A204.1 (cell line): ENCODE data around the gene TUSC2.
A peak's percentile ranks its signal among the peaks of the same experiment; 100 is the strongest.

Experiments
- FAIRE-seq: peaks from 2 replicates; lab custom pipeline; 2012; peaks lifted over from hg19 to GRCh38; lab: Jason Lieb, UNC

TUSC2 gene

DNA sequence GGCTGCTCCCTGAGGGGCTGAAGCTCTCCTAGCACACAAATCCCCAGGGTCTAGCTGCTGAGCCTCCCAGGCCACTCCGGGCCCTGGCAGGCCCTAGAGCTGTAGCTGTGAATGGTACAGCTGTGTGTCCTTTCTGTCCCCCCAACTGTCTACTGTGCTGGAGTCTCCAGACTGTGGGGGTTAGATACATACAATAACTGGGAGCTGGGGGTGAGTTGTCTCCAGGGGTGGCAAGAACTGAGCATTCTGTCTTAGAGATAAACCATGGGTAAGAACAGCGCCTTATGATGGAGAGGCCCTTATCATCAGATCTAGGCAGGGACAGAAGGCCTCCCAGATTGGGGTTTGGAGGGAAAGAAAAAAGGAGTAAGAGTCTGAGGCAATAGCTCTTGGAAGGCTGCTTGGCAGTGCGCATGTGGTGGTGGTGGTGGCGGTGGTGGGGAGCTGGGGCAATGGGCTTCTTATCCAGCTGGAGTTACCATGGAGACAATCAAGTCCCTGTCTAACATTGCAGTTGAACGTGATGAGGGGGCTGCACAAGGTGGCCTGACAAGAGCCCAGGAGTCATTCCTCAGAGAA lies 26.3 kb upstream of the TUSC2 start:
- FAIRE-seq = no peak

DNA sequence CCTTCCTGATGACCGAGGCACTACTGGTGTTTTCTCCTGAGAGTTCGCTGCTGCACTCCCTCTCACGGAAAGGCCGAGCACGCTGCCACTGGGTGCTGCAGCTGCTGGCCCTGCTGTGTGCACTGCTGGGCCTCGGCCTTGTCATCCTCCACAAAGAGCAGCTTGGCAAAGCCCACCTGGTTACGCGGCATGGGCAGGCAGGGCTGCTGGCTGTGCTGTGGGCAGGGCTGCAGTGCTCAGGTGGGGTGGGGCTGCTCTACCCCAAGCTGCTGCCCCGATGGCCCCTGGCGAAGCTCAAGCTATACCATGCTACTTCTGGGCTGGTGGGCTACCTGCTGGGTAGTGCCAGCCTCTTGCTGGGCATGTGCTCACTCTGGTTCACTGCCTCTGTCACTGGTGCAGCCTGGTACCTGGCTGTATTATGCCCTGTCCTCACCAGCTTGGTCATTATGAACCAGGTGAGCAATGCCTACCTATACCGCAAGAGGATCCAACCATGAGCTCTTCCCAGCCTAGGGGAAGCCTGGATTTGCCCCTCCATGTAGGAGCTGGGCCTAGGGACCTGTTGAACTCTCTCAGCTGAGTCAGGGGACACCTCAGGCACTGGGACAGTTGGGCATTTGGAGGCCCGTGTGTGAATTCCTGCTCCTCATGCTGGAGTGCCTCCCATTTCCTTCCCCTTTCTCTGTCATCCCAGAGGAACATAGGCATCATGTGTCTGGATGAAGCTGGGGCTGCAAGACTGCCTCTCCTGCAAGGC lies 25.4 kb upstream of the TUSC2 start:
- FAIRE-seq = no peak

DNA sequence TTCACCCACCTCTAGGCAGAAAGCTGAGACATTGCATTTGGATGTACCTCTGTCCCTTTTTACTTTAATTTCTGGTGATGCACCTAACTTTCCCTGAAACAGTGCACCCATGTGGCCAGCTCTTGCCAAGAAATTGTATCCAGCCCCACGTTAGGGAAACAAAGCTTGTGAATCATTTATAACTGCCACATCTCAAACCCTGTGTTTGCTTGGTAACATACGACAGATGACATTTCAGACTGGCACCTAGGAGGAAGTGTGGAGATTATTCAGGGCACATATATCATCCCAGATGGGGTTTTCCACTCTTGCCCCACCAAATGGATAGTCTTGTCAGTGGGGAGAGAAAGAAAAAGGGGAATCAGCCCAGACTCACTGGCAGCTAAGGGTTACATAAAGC lies 24.8 kb upstream of the TUSC2 start:
- FAIRE-seq = no peak

DNA sequence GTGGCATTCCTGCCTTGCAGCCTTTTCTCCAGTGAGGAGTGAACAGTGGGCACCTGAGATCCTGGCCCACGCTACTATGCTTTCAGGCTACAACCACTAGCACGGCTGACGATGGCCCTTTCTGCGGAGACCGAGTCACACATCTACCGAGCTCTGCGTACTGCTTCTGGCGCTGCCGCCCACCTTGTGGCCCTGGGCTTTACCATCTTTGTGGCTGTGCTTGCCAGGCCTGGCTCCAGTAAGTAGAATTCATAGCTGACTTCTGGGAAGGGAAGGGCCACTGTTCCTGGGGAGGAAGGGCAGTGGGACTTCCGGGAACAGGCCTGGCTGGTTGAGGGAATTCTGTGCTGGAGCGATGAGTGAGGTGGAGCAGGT lies 23.3 kb upstream of the TUSC2 start:
- FAIRE-seq = no peak

DNA sequence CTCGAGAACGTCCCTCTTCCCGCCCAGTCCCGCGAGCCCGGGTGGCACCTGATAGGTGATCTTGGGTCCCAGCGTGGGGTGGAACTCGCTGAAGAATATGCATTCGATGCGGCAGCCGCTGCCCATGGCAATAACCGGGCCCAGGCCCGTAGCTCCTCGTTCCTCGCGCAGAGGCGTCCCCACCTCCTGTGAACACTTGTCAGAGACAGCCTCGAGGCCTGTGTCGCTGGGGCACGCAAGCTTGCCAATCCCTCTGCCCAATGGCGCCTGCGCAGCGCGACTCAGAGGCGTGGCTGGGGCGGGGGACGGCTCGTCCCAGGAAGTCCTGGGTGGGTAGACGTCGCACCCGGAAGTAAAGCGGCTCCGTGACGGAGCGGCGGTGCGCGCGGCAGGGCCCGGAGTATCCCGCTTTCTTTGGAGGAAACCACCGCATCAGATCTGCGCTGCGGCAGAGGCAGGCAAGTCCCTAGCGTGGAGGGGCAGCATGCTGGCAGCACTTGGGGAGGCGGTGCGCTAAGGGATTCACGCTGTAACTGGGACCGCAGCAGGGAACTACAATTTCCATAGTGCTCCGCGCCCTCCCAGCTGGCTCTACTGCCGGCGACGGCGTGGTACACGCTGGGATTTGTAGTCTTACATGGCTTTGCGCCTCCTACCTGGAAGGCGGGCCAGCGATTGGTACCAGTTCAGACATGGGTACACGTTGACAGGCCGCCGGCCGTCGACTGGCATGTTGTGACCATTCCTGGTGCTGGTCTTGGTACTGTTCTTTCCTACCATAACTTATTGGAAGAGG lies 22.7 kb upstream of the TUSC2 start, which contains the start of the genes CYB561D2 and NPRL2:
Gene CYB561D2 (plus strand): TSS at position 336 of the 796 bp plus-strand sequence. CDS start 572 bp downstream, outside the sequence.
Gene NPRL2 (minus strand): TSS at position 249 of the 796 bp plus-strand sequence. CDS start 123 bp downstream, at position 126.
- FAIRE-seq = peak; percentile 21

DNA sequence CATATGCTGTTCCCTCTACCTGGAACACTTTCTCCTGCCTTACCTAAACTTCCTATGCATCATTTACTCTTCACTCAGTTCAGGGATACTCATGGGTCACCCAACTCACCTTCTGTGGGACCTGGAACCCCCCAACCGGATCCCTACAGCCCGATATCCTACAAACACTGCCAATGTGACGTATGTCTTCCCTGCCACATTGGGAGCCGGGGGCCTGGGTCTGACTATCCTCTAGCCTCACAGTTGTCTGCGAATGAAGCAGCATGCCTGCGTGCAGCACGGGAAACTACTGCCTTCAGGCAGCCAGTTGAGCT lies 22.1 kb upstream of the TUSC2 start:
- FAIRE-seq = no peak

DNA sequence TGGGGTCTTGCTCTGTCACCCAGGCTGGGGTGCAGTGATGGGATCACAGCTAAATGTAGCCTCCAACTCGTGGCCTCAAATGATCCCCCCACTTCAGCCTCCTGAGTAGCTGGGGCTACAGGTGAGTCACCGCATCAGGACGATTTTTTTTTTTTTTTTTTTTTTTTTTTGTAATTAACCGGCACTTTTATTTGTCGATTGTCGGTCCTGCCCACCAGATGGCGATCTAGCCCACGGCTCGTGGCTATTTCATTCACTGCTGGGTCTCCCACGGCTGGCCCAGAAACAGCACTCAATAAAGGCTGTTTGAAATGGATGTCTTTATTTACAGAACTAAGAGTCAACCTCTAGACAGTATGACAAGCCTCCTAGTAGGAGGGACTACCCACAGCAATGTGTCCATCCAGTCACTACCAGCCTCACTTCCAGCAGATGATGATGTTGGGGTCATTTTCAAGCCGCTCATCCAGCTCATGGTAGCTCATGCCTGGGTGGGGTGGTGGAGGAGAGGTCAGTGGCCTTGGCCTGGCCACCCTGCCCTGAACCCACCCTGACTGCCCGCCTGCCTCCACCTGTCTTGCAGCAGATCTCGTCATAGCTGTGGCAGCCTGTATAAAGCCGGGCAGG lies 19.3 kb upstream of the TUSC2 start:
- peak; percentile 90 for FAIRE-seq

DNA sequence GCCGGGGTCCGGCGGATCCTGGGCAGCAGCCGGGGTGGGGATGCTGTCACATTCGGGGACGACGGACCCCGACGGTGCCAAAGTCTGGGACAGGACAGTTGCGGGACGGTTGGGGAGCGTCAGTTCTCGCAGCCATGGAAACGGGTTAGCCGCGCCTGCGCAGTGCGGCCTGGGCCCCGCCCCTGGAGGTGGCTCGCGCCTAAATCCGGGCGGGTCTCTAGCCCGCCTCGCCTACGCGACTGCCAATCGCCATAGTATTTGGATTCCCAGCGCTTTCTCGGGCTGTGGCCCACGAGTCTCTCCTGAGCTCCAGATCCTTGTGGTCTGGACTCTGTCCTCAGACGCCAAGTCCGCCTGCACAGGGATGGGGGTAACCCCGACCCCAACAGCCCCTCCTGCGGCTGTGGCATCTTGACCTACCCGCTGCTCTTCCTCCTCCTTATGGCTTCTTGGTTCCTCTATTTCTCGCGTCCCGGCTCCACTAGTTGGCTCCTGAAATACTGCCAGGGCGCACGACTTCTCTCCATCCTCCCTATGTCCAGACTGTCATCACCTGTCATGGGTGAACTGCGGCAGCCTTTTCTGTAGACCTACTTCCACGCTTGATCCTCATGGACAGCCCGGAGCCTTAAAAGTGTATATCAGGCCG lies 17.7 kb upstream of the TUSC2 start, which contains the start of gene ZMYND10:
Gene ZMYND10 (minus strand): TSS at position 147 of the 649 bp plus-strand sequence. CDS start 153 bp downstream, outside the sequence.
- FAIRE-seq = no peak

DNA sequence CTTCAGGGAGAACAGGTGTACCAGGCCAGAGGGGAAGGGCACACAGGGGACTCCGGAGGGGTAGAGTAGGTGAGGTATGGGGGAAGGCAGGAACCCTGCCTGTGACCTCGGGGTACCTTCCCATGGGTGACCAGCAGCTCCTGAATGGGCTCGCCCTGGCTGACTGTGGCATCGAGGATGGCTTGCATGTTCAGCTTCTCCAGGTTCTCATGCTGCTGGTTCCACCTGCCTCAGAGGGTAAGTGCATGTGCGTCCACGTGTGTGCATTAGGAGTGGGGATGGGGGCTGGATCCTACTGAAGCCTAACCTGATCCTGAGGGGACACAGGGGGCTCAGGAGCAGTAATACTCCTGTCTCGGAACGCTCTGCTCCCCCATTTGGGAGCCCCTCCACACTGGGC lies 17.0 kb upstream of the TUSC2 start:
- FAIRE-seq = no peak

DNA sequence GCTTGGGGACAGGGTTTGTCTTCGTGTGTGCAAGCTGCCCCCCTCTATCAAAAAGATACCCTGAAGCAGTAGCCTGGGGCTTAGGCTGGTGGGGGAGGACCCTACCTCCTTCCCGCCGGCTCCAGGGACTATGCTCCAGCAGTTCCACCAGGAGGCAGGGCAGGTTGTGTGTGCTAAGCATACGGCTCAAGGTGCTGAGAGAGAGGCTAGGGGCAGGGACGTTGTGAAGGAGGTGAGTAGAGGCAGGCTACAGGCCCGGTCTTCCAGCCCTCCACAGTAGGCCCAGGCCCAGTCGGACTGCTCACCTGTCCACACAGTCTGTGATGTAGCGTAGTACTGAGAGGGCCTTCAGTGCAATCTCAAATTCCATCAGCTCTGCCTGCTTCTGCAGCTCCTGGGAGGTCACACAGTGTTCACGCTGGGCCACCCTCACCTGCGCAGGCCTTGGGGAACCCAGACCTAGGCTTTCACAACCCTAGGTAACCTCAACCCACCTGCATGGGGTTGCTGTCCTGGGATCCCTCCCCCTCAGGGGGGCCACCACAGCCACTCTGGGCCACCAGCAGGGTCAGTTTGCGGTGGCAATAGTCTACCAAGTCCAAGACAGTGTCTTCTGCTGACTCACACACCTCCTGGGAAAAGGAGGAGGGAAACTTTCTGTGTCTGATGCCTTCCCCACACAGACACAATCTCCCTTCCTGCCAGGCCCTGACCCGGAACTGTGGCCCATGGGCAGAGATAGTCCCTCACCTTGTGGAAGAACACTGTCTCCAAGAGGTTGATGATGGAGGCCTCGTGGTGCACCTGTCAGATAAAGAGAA lies 15.0 kb upstream of the TUSC2 start:
- no peak for FAIRE-seq

DNA sequence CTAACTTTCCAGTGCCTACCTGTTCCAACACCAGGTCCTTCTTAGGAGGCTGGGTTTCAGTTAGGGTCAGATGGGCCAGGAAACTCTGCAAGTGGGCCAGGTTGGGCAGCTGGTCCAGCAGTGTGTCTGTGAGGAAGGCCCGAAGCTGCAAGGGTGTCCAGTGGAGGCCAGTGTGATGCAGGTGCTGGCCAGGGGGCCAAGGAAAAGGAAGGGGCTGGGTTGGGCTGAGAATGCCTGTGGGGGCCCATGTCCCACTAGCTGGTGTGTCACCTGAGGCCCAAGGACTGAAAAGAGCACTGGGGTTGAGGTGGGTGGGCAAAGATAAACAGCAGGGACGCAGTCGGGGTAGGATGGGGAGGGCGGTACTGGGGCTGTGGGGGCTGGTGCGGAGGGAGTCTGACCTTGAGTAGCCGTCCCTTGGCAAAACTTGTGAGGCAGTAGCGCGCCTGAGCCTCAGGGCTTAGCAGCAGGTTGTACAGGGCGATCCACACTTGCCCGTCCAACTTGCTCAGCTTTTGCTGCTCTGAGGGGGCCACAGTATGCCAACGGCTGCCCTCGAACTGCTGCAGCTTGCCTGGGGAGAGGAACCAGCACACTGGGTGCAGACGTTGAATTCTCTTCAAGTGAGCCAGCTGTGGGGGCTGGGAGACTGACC lies 14.1 kb upstream of the TUSC2 start:
- no peak for FAIRE-seq

DNA sequence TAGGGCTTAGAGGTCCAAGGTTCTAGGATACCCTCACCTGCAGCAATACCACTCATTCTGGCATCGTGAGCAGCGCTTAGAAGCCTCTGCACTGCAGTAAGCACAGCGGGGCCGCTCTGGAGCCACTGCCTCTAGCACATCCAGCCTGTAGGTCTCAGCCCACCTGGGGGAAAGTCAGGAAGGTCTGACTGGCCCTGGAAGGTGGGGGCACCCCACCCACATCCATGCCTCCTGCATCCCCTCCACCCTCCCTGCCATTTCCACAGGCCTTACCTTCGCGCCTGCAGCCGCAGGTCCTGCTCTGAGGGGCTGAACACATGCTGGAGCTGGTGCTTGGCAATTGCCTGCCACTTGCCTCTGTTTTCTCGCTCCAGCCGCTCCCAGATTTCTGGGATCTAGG lies 13.5 kb upstream of the TUSC2 start:
- no peak for FAIRE-seq

DNA sequence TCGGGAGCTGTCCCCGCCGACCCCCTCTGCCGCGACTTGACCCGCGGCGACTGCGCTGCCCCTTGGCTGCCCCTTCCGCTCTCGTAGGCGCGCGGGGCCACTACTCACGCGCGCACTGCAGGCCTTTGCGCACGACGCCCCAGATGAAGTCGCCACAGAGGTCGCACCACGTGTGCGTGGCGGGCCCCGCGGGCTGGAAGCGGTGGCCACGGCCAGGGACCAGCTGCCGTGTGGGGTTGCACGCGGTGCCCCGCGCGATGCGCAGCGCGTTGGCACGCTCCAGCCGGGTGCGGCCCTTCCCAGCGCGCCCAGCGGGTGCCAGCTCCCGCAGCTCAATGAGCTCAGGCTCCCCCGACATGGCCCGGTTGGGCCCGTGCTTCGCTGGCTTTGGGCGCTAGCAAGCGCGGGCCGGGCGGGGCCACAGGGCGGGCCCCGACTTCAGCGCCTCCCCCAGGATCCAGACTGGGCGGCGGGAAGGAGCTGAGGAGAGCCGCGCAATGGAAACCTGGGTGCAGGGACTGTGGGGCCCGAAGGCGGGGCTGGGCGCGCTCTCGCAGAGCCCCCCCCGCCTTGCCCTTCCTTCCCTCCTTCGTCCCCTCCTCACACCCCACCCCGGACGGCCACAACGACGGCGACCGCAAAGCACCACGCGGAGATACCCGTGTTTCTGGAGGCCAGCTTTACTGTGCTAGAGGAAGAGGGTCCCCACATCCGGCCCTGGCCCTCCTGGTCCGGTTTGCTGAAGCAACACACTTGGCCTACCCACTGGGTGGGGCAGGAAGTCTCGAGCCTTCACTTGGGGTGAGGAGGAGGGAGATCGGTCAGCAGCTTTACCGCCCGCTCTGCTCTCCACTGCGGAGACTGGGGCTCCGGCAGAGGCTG lies 12.7 kb upstream of the TUSC2 start, which contains the start of gene RASSF1:
Gene RASSF1 (minus strand): TSS at position 389 of the 882 bp plus-strand sequence. CDS start 31 bp downstream, at position 358.
- no peak for FAIRE-seq

DNA sequence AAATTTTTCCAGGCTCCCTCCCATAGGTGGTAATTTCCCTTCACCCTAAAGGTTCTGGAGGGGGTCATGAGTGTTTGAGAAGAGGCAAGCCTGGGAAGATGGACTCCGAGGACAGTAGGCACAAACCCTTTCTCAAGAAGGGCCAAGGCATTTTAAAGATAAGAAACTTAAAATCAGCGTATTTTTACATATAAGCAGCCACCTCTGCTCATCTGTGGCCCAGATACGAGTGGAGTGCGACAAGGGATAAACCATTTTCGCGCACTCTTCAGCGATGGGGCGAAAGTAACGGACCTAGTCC lies 12.1 kb upstream of the TUSC2 start:
- FAIRE-seq = no peak

DNA sequence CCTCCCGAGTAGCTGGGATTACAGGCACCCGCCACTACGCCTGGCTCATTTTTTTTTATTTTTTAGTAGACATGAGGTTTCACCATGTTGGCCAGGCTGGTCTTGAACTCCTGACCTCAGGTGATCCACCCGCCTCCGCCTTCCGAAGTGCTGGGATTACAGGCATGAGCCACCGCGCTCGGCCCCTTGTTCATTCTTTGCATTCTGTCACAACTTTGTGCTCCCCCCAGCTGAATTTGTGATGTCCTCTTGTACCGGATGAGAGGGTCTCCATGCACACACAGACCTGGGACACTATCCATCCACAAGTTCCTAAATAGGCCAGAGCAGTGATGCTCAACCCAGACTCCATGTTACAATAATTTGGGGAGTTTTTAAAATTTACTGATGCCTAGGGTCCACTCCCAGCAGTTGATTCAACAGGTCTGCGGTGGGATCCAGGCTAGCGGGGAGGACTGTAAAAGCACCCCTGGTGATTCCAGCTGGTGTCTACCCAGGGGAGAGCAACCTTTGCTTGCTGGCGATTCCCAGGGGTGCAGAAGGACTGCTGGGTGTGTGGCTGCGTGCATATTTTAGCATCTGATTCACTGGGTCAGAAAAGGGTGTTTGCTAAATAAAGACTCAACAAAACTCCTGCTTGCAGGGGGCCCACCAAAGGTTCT lies 11.6 kb upstream of the TUSC2 start:
- no peak for FAIRE-seq

DNA sequence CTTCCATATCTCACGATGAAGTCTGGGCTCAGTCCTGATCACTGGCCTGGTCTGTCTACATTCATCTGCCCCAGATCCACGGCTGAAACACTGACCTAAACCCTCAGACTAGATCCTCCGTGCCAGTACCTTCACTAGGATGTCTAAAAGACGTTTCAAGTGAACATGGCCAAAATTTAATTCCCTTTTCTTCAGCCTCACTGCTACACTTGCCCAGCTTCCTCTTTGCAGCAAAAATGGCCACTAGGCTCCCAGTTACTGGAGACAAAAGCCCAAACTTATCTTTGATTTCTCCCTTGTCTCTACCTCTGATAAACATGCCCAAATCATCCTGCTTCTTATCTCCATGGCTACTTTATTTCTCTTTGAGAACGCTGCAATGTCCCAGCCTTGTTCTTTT lies 10.9 kb upstream of the TUSC2 start:
- no peak for FAIRE-seq

DNA sequence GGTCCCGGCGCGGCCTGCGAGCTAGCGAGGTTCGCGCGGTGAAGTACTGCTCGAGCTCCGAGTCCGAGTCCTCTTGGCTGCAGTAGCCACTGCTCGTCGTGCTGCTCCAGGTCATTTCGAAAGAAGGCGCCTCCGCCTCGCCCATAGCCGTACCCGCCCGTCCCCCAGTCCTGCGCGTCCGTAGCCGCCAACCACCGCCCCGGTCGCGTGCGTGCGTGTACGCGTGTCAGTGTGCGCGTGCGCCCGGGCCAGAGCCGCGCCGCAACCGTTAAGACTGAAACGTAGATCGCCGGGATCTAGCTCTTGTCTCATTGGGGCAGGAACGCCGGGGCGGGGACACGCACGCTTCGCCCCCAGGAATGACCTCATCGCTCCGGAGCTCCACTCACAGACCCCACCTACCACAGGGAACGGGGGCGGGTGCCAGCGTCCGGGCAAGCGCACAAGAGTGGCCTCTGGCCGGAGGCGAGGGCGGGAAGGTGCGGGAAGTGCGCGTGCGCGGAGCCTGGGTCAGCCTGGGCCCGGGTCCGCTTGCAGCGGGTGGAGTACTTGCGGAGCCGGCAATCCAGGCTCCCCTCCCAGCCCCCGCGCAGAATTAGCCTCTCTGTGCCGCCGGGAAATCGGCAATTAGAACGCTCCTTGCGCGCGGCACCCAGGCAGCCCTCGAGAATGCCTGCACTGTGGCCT lies 9.3 kb upstream of the TUSC2 start:
- peak; percentile 97 for FAIRE-seq

DNA sequence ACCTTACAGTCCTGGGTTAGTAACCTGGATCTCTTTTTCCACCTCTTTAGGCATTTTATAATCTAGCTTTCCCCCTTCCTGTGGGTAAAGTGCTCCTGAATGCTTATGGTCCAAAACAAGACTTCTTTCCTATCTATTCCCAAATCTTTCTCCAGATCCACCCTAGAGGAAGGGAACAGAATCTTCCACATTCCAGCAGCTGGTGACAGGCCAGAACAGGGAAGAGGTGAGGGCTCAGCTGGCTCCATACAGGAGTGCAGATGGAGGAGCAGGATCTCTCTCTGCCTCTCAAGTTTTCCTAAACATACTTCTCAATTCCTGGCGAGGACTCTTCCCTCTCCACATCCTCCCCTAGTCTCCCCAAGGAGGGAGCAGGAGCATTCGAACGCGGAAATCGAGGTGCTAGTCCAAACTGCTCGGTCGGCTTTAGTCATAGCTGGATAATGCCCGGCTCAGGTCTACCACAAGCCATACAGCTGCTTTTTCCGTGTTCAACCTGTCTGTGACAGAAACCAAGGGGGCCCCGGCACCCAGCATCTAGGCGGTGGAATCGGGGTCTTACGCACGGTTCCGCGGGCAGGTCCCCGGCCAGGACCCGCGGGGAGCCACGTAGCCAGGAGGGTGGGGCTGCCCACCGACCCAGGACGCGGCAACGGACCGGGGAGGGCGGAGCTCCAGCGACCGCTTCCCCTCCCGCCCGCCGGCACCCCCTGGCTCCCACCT lies 8.6 kb upstream of the TUSC2 start:
- no peak for FAIRE-seq
